KMS-11 (cell line): ENCODE data around the gene SDK1.

Experiments used
- H2AFZ ChIP-seq: fragments of 200-600 bp; sonication (generic); 2 replicates; pipeline ENCODE4 v1.6.1; 2016; ENCODE audit warnings: antibody characterized with exemption, mixed run types, low read depth
- H3K27ac ChIP-seq: fragments of 200-600 bp; sonication (generic); 2 replicates; pipeline ENCODE4 v1.6.1; 2016; ENCODE audit warnings: mild to moderate bottlenecking, mixed run types
- H3K27me3 ChIP-seq: fragments of 200-600 bp; sonication (generic); 2 replicates; pipeline ENCODE4 v1.6.1; 2017; ENCODE audit warnings: mild to moderate bottlenecking, low read depth, mixed run types, moderate library complexity; ENCODE audit not compliant: insufficient read depth
- H3K36me3 ChIP-seq: fragments of 200-600 bp; sonication (generic); 2 replicates; pipeline ENCODE4 v1.6.1; 2017; ENCODE audit warnings: mild to moderate bottlenecking, mixed run types; ENCODE audit not compliant: insufficient read depth
- H3K4me1 ChIP-seq: fragments of 200-600 bp; sonication (generic); 2 replicates; pipeline ENCODE4 v1.6.1; 2016; ENCODE audit warnings: mild to moderate bottlenecking, low read depth, mixed run types; ENCODE audit not compliant: poor library complexity, severe bottlenecking
- H3K4me2 ChIP-seq: fragments of 200-600 bp; sonication (generic); 2 replicates; pipeline ENCODE4 v1.7.0; 2016; ENCODE audit warnings: mild to moderate bottlenecking, mixed run types
- H3K4me3 ChIP-seq: fragments of 200-600 bp; sonication (generic); IDR thresholded peaks from 2 replicates; pipeline ENCODE4 v1.6.1; 2017; ENCODE audit warnings: low read depth, low read length, mixed read lengths; ENCODE audit not compliant: insufficient read depth
- H3K79me2 ChIP-seq: fragments of 200-600 bp; sonication (generic); 2 replicates; pipeline ENCODE4 v1.6.1; 2016; ENCODE audit warnings: low read depth, mixed run types; ENCODE audit not compliant: insufficient read depth
- H3K9ac ChIP-seq: fragments of 200-600 bp; sonication (generic); 2 replicates; pipeline ENCODE4 v1.6.1; 2016; ENCODE audit warnings: mild to moderate bottlenecking, mixed run types
- H4K20me1 ChIP-seq: fragments of 200-600 bp; sonication (generic); 2 replicates; pipeline ENCODE4 v1.6.1; 2016; ENCODE audit warnings: mild to moderate bottlenecking, mixed run types; ENCODE audit not compliant: insufficient read depth
- CTCF ChIP-seq: fragments of 200-600 bp; sonication (generic); conservative IDR thresholded peaks from 2 replicates; pipeline ENCODE4 v1.6.1; 2017; ENCODE audit warnings: low read depth, mild to moderate bottlenecking, antibody characterized with exemption, low read length, moderate library complexity, mixed read lengths

Gene SDK1

GRCh38 chr7:4185721-4186512, 884.9 kb downstream of the SDK1 start:
- Histone ChIP-seq H3K79me2 (no peaks in the 10 kb centered on the region), H3K9ac (no peak overlapping the region), H4K20me1 (no peaks in the 10 kb centered on the region), H3K27ac (no peak overlapping the region), H3K4me1 (no peaks in the 10 kb centered on the region), H3K4me3 (no peak overlapping the region), H3K36me3 (no peaks in the 10 kb centered on the region), H3K27me3 (peaks cover 4% of the 10 kb centered on the region; the same call in 1 of the 2 replicates), H3K4me2 (no peak overlapping the region), H2AFZ (no peak overlapping the region)
- TF ChIP-seq CTCF, result no peak

GRCh38 chr7:4186513-4186780, 885.4 kb downstream of the SDK1 start:
- Histone ChIP-seq H3K4me3 (no peak overlapping the region), H3K4me2 (no peak overlapping the region), H4K20me1 (no peaks in the 10 kb centered on the region), H3K79me2 (no peaks in the 10 kb centered on the region), H3K4me1 (no peaks in the 10 kb centered on the region), H3K9ac (no peak overlapping the region), H3K36me3 (no peaks in the 10 kb centered on the region), H3K27me3 (peaks cover 4% of the 10 kb centered on the region; the same call in 1 of the 2 replicates), H3K27ac (no peak overlapping the region), H2AFZ (no peak overlapping the region)
- TF ChIP-seq CTCF, result no peak

GRCh38 chr7:4188651-4189050, 887.6 kb downstream of the SDK1 start:
- no peak for TF ChIP-seq CTCF
- Histone ChIP-seq H3K4me3 (no peak overlapping the region), H3K79me2 (no peaks in the 10 kb centered on the region), H2AFZ (no peak overlapping the region), H3K9ac (no peak overlapping the region), H3K27ac (no peak overlapping the region), H3K4me1 (no peaks in the 10 kb centered on the region), H4K20me1 (no peaks in the 10 kb centered on the region), H3K36me3 (no peaks in the 10 kb centered on the region), H3K27me3 (no peaks in the 10 kb centered on the region), H3K4me2 (no peak overlapping the region)

GRCh38 chr7:4189131-4189570, 888.1 kb downstream of the SDK1 start:
- Histone ChIP-seq H2AFZ (no peak overlapping the region), H3K4me3 (no peak overlapping the region), H3K27ac (no peak overlapping the region), H3K9ac (no peak overlapping the region), H3K4me2 (no peak overlapping the region), H3K79me2 (no peaks in the 10 kb centered on the region), H3K36me3 (no peaks in the 10 kb centered on the region), H3K4me1 (no peaks in the 10 kb centered on the region), H4K20me1 (no peaks in the 10 kb centered on the region), H3K27me3 (no peaks in the 10 kb centered on the region)
- TF ChIP-seq CTCF, result no peak
